GM12892 (cell line): ENCODE data around the gene NADSYN1.

Experiments
- POLR2A ChIP-seq: IDR thresholded peaks from 2 replicates; pipeline ENCODE4 v1.6.1; 2011; ENCODE audit warnings: low read depth, low read length, control low read depth
- POLR2AphosphoS5 ChIP-seq: IDR thresholded peaks from 2 replicates; pipeline ENCODE4 v1.6.1; 2011; ENCODE audit warnings: low read depth, low read length, control low read depth
- TAF1 ChIP-seq: IDR thresholded peaks from 2 replicates; pipeline ENCODE4 v1.6.1; 2011; ENCODE audit warnings: low read depth, mild to moderate bottlenecking, control low read depth, low read length, borderline replicate concordance

GRCh38 chr11:71488681-71489270, 35.8 kb downstream of the NADSYN1 start:
- TF ChIP-seq POLR2A = no peak
- no peak for TF ChIP-seq POLR2AphosphoS5
- TF ChIP-seq TAF1 = no peak
